GM21786 (cell line): ENCODE data around the gene IKBKE.

Experiments used
- ATAC-seq: cut with Tn5 transposase; IDR thresholded peaks from one replicate; pipeline ENCODE4 v1.9.1; 2021; ENCODE audit not compliant: unreplicated experiment

IKBKE gene

GRCh38 chr1:206511362-206512057, 41.2 kb downstream of the IKBKE start:
- no peak for ATAC-seq

GRCh38 chr1:206512058-206512850, 42.0 kb downstream of the IKBKE start:
- no peak for ATAC-seq

GRCh38 chr1:206512851-206513180, 42.5 kb downstream of the IKBKE start:
- ATAC-seq: no peak

GRCh38 chr1:206513312-206514111, 43.2 kb downstream of the IKBKE start:
- ATAC-seq: no peak

- no peak for ATAC-seq
Observed at GRCh38 chr1:206514813-206515387, 44.6 kb downstream of the IKBKE start.

GRCh38 chr1:206516728-206516990, 46.4 kb downstream of the IKBKE start:
- no peak for ATAC-seq

- ATAC-seq: no peak
Observed at GRCh38 chr1:206517784-206518183, 47.5 kb downstream of the IKBKE start.

- ATAC-seq: no peak
Observed at GRCh38 chr1:206518206-206518605, 47.9 kb downstream of the IKBKE start.

GRCh38 chr1:206518743-206519142, 48.5 kb downstream of the IKBKE start:
- no peak for ATAC-seq

GRCh38 chr1:206521127-206521526, 50.9 kb downstream of the IKBKE start:
- ATAC-seq: no peak

GRCh38 chr1:206521694-206522402, 51.6 kb downstream of the IKBKE start:
- no peak for ATAC-seq

GRCh38 chr1:206524739-206525364, 54.6 kb downstream of the IKBKE start:
- ATAC-seq: no peak

GRCh38 chr1:206526064-206526911, 56.0 kb downstream of the IKBKE start:
- ATAC-seq: no peak

- no peak for ATAC-seq
Observed at GRCh38 chr1:206529425-206529824, 59.1 kb downstream of the IKBKE start.

- ATAC-seq: no peak
Observed at GRCh38 chr1:206532368-206532767, 62.1 kb downstream of the IKBKE start.

- ATAC-seq: no peak
Observed at GRCh38 chr1:206534552-206534951, 64.3 kb downstream of the IKBKE start.

GRCh38 chr1:206535853-206536188, 65.5 kb downstream of the IKBKE start:
- ATAC-seq: no peak

GRCh38 chr1:206537141-206537540, 66.9 kb downstream of the IKBKE start:
- no peak for ATAC-seq

- ATAC-seq: no peak
Observed at GRCh38 chr1:206538086-206538770, 68.0 kb downstream of the IKBKE start.
